Measurements from ENCODE around the gene PLD4.

- TF ChIP-seq POLR2AphosphoS5 (IDR thresholded peaks at IDR 0.05) (no peak), POLR2A (IDR thresholded peaks at IDR 0.05) (no peak), EP300 (IDR thresholded peaks at IDR 0.05) (no peak)
- TF ChIP-seq, protein P1, sequence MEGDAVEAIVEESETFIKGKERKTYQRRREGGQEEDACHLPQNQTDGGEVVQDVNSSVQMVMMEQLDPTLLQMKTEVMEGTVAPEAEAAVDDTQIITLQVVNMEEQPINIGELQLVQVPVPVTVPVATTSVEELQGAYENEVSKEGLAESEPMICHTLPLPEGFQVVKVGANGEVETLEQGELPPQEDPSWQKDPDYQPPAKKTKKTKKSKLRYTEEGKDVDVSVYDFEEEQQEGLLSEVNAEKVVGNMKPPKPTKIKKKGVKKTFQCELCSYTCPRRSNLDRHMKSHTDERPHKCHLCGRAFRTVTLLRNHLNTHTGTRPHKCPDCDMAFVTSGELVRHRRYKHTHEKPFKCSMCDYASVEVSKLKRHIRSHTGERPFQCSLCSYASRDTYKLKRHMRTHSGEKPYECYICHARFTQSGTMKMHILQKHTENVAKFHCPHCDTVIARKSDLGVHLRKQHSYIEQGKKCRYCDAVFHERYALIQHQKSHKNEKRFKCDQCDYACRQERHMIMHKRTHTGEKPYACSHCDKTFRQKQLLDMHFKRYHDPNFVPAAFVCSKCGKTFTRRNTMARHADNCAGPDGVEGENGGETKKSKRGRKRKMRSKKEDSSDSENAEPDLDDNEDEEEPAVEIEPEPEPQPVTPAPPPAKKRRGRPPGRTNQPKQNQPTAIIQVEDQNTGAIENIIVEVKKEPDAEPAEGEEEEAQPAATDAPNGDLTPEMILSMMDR (IDR thresholded peaks at IDR 0.05), result no peak
Observed at GRCh38 chr14:104878582-104878981, 46.1 kb upstream of the PLD4 start.
